Inflammatory macrophage treated with lipopolysaccharide for 4 hours (primary cell): ENCODE results near the gene CRAT.

ENCODE experiments used
- DNase-seq: peaks from one replicate; pipeline ENCODE4 v3.0.0-alpha.2; 2020

CRAT gene

DNA sequence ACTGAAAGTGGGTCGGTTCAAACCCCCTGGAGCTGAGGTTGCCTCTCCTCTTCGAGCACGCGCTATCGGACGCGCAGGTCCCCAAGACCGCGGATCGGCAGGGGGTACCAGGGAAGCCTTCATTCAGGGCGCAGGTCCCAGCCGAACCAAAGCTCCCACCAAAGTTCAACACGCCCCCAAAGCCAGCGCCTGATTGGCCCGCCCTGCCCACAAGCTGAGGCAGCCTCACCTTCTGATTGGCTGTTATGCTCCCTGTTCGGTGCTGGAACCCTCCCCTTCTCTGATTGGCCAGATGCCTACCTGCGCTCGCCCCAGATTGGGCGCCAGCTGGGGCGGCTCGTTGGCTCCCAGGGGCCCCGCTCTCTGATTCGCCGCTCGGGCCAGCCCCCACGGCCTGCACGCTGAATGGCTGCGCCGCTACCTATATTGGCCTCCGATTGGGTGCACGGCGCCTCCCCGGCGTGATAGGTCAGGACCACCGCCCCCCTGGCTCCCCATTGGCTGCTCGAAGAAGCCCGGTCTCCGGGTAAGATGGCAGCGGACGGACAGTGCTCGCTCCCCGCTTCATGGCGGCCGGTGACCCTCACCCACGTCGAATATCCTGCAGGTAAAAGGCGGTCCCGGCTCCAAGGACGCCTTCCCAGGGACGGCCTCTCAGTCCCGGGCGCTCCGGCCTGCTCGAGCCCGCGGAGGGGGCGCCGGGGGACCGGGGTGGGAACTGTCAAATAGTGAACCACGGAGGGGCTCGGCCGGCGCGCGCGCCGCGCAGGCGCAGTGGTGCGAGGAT, 29.8 kb downstream of the CRAT start, which contains the start of gene DOLPP1:
Gene DOLPP1 (plus strand): TSS at position 511 of the 787 bp plus-strand sequence. CDS start 21 bp downstream, at position 532.
- DNase-seq = peak; percentile 100

DNA sequence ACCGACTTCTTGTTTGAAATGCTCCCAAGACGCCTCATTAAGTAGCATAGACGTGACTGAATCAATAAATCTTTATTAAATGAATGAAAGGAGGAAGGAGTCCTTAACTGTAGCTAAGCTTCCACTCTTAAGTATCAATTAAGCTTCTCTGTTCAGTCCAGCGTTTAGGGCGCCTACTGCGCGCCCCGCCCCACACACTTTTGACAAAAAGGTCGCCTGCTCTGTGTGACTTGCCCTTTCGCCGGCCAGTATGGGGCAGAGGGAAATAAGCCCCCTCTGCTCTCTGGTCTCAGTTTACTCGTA, 30.3 kb downstream of the CRAT start:
- DNase-seq = no peak

DNA sequence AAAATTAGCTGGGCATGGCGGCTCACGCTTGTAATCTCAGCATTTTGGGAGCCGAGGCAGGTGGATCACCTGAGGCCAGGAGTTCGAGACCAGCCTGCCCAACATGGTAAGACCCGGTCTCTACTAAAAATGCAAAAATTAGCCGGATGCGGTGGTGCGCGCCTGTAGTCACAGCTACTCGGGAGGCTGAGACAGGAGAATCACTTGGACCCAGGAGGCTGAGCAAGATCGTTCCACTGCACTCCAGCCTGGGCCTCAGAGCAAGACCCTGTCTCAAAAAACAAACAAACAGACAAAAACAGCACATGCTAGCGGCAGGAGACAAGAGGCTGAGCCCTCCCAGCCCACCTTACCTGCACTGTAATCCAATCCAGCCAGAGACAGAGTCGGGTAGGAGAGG, 30.8 kb downstream of the CRAT start:
- DNase-seq = no peak

DNA sequence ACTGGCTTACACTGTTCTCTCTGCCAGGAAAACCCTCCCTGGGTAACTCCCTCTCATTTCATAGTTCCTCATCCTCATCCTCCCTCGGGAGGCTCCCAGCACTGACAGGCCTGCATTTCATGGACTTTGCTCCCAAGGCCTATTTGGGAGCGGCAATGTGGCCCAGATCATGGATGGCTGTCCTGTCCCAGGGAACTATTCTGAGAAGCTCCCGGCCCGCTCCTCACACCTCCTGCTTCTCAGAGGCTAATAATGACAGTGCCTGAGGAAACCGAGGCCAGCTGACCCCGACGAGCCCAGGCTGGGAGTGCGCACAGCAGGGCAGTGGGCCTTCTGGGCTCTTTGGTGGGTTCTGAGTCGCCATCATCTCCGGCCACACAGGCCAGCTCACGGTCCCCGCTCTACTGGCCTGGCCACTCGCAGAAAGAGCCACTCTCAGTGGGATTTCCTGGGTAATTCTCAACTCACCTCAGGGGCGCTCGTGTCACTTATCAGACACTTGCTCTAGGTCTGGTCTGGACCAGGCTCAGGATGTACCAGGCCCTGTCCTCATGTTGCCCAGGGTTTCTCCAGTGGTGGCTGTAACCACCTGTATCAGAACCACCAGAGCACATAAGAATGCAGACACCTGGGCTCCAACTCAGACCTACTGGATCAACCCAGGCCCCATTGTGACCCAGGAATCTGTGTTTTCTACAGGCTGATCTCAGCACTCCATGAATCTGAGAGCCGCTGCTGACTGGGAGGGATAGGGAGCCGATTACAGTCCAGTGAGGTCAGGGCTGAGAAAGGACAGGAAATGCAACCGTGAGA, 31.7 kb downstream of the CRAT start:
- DNase-seq = no peak

DNA sequence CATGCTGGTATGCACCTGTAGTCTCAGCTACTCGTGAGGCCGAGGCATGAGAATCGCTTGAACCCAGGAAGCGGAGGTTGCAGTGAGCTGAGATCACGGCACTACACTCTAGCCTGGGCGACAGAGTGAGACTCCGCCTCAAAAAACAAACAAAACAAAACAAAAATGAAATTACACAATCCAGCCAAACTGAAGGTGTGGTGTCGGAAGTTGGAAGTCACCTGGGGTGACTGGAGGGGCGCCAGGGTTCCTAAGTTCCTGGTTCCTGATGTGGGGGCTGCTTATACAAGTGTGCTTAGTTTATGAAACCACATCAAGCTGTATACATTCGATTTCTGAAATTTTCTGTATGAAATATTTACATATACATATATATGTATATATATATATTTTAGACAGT, 33.4 kb downstream of the CRAT start:
- no peak for DNase-seq

DNA sequence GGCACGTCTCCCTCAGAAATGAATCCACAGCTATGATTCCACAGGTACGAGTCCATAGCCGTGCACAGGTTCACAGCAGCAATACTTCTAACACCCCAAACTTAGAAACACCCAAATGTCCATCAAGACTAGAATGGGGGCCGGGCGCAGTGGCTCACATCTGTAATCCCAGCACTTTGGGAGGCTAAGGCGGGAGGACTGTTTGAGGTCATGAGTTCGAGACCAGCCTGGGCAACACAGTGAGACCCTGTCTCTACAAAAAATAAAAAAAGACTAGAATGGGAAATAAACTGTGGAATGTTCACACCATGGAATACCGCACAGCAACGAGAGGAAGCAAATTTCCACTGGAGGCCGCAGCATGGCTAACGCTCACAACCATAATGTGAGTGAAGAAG, 34.0 kb downstream of the CRAT start:
- no peak for DNase-seq

DNA sequence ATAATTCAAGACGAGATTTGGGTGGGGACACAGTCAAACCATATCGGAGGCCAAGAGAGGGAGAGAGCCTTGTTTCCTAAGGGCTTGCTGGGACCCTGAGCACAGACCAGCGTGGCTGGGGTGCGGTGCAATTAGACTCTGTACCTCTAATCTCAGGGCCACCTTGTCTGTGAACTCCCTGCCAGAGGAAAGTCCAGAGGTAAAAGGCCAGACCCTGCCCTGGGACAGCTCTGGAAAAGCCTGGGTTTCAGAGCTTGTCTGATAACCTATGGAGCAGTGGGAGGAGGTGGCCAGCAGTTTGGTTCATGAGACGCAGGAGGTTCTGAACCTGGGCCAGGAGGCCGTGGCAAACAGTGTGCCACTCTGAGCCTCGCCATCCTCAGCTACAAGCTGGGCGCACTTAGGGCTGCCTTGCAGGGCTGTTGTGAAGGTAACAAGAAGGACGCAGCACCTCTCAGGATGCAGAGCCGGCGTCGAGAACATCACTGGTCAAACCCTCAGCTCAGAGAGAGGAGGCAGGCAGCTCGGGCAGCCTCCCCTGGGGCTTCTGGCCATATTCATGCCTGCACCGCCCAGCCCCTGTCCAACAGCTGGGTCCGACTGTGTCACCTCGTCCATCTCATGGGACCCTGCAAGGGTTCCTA, 34.5 kb downstream of the CRAT start:
- no peak for DNase-seq

DNA sequence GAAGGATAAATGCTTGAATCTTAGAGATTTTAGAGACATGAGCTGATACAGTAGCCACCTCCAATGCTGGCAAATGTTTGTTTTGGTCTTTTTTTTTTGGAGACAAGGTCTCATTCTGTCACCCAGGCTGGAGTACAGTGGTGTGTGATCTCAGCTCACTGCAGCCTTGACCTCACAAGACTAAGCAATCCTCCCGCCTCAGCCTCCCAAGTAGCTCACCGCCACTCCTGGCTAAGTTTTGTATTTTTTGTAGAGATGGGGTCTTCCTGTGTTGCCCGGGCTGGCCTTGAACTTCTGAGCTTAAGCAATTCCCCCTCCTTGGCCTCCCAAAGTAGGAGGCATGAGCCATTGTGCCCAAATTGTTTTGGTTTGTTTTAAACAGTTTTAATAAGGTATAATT, 36.5 kb downstream of the CRAT start:
- no peak for DNase-seq

DNA sequence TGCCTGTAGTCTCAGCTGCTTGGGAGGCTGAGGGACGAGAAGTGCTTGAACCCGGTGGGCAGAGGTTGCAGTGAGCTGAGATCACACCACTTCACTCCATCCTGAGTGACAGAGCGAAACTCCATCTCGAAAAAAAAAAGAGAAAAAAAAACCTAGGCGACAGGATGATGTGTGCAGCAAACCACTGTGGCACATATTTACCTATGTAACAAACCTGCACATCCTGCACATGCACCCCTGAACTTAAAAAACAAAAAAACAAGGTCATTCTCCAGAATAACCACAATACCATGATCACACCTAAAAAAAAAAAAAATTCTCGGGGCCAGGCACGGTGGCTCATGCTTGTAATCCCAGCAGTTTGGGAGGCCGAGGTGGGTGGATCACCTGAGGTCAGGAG, 37.2 kb downstream of the CRAT start:
- no peak for DNase-seq

DNA sequence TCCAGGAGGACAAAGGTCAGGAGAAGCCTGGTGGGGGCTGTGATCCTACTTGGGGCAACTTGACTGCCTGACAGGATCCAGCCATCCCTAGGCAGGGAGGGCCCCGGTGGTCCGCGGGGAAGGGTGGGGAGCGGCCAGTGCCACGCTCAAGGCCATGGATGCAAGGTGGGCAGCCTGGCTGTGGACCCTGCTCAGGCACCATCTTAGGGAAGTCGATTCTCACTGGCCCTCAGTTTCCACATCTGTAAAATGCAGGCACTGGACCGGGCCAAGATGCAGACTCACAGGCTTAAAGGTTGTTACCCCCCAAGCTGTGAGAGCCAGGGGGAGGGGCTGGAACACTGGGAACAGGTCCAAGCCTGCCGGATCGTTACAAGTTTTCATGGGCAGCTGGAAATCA, 38.4 kb downstream of the CRAT start:
- DNase-seq = no peak

DNA sequence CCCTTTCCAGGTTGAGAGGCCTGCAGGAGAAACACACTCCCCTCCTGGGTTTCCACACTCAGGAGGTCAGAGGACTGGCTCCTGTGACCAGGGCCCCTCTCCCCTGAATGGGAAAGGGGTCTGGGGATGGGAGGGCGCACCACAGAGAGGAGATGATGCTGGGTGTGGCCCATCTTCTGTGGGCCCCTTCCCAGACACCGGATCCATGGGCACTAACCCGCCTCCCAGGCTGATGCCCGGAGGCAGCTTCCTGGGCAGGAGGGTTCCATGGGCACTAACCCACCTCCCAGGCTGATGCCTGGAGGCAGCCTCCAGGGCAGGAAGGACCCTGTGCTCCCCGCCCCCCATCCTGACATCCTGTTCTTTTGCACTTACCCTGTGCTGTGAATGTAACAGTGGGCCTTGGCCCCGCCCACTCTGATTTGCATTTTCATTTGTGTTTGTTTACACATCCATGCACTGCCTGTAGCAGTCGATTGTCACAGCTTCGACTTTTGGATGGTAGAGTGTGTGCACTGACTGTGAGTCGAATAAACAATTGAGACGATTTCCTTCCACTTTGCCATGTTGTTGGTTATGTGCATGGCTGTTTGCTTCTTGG, 39.0 kb downstream of the CRAT start:
- no peak for DNase-seq

DNA sequence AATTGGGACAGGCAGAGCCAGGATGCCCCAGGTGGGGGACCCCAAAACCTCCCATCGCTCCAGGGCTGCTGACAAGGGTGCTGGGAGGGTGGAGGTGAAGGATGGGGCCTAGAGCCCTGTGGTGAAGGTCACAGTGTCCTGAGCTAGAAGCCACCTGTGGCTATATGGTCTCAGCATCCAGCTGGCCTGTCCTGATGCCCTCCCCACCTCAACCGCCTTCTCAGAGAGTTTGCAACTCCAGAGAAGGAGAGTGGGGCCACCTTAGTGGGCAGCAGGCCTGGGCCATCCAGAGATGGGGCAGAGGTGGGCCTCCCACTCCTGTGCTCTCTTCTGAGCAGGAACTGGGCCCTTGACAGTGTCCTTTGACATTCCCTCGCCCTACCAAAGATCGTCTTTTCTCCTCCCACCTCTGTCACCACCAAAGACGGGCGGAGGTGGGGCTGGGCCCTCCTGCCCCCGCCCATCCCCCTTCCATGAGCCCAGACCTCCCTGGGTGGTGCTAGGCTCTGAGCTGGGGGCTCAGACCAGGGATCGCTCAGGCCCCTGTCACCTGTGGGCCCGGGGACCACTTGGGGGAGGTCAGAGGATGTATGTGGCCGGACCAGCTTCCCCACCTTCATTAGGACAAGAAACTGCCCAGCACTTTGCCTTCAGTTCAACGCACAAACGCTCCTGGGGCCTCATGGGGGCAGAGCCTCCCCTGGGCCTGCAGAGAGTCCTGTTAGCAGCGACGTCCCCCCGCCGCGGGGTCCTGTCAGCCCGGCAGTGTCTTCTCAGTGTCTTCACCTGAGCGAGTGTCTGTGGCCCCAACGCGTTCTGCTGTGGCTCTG, 39.7 kb downstream of the CRAT start:
- no peak for DNase-seq

DNA sequence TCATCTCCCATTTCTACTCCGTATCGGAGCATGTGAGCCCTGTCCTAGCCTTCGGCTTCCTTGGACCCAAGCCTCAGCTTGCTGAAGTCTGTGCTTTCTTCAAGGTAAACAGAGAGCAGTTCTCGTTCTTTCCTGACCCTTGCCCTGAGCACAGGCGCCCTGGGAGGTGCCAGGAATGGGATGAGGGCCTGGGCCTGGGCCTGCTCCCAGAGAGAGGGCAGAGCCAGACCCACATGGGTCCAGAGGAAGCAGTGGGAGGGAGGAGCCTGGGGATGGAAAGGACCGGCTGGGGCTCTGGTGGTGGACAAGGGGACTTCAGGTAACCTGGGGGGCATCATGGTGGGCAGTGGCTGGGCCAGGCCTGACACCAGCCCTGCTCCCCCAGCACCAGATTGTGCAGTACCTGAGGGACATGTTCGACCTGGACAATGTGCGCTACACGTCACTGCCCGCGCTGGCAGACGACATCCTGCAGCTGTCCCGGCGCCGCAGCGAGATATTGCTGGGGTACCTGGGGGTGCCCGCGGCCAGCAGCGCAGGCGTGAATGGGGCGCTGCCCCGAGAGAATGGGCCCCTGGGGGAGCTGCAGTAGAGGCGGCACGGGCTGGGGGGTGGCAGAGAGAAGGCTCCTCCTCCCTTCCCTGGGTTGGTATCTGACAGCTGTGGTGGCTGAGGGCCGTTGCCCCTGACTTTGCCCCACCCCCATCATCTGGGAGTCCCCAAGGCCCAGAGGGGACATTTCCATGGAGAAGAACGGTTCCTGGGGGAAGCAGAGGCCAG, 40.5 kb downstream of the CRAT start:
- DNase-seq = no peak

DNA sequence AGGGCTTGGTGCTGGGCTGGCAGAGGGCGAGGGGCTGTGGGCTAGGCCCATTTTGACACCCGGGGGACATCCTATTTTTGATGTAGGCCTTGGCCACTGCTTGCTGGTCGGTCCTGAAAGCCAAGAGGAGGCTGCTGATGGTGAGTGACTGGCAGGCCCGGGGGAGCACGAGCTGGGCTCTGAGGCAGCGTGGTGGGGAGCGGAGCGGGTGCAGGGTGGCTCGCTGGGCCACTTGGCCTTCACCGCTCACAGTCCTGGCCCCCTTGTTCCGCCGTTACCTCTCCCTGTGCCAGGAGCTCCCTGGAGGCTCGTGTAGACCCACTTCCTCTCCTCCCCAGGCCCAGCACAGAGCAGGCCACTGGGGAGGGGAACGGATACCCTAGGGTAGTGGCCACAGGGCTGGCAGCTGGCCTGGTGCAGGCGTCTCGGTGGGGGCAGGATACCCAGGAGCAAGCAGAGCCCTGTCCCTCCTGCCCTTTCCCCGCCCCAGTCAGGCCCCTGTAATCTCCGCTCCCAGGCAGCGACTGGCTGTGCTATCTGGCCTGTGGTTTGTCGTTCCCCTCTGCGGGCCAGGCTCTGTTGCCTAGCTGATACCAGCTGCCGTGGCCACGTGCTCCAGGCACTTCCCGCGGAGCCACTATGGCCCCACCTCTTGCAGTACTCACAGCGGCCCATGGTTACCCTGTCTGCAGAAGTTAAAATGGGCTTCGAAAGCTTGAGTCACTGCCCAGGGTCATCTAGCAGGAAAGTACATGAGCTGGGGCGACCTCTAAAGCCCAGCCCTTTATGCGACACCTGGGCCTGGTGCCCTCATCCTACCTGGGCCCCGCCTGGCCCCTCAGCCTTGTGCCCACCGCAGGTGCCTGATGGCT, 41.4 kb downstream of the CRAT start:
- DNase-seq = peak; percentile 85

DNA sequence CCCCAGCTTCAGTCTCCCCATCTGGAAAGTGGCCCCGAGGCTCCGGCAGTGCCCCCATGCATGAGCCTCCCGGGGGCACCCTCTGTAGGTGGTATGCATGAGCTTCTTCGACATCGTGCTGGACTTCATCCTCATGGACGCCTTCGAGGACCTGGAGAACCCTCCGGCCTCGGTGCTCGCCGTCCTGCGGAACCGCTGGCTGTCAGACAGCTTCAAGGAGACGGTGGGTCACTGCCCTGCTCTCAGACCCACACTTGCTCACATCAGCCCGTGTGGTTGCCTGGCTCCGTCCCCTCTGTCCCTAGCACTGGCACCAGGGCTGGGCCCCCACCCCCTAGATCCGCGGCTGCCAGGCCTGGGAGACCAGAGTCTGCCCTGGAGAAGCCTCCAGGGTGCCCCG, 42.5 kb downstream of the CRAT start:
- no peak for DNase-seq

DNA sequence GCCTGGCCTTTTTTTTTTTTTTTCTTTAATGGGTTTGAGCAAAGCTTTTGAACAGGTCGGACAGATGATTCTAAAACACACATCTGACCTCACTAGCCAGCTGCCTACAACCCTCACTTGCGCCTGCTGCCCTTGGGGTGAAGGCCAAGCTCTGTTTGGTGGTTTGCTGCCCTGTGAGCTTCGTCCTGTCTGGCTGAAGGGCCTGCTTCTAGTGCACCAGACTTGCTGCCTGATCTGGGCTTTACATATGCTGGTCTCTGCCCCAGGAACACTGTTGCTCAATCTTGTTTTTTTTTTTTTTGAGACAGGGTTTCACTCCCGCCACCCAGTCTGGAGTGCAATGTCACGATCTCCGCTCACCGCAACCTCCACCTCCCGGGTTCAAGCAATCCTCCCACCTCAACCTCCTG, 46.1 kb downstream of the CRAT start:
- no peak for DNase-seq

DNA sequence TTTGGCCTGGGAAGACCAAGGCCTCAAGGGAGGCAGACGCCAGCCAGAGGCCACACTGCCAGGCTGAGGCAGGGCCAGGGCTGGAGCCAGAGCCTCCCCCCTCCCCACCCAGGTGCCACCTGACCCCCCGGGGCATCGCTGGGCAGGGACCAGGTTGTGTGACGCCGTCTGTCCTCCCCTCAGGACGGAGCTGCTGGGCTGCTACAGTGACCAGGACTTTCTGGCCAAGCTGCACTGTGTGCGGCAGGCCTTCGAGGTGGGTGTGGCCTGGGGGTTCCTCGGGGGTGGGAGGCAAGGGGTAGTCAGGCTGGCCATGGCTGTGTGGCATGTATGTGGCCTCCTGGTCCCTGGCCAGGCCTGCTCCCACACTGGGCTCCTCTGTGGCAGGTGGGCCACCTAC, 47.5 kb downstream of the CRAT start:
- no peak for DNase-seq

DNA sequence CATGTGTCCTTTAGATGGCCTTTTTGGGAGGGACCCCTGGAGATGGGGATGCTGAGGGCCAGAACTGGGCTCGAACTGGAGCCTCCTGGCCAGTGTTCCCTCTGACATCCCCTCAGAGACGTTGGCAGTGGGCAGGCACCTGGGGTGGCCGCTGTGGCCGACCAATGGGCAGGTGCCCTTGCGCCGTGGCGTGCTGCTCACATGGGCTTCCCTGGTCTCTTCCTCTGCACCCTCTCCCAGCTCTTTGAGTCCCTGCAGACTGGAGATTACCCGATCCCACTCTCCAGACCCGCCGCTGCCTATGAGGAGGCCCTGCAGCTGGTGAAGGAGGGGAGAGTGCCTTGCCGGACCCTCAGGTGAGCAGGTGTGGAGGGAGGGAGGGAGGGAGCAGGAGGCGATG, 49.6 kb downstream of the CRAT start:
- no peak for DNase-seq

DNA sequence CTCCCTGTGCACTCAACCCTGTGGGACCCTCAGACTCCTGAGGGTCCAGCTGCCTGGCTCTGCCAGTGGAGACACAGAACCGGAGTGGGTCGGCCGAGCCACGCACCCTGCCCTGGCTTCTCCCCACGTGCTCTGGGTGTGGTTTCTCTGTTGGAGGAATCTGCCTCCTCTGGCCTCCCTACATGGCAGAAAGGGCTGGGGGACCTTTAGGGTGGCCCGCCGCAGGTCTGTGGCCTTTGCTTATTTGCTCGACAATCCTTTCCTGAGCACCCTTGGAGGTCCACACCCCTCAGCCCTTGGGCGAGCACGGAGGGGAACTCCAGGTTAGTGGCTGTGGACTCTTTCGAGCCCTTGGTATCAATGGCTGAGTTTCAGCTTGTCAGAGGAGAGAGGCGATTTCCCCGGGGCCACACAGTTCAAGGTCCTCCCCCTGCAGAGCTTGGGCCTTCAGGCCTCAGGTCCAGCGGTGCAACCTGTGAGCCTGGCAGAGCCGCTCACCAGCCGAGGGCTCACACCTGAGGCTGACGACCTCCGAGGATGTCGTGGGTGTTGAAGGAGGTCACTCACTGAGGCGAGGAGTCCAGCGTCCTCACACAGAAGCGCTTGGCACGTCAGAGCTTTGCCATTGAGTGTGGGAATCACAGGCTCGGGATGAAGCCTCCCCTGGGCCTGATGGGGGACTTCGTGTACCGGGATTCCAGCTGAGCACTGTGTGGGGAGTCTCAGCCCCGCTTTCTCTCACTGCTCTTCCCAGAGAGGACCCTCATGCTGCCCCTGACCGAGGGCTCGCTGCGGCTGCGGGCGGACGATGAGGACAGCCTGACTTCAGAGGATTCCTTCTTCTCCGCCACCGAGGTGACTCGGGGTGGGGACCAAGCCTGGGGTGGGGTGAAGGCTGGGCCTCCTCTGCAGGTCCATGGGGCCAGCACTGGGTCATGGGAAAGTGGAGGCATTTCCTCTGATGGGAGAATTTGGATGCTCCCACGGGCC, 50.5 kb downstream of the CRAT start:
- DNase-seq = no peak
